ENCODE data around the gene SINHCAF.
"Not testable (repeated sequence)": the region's sequence is repeated elsewhere in the genome, so short reads cannot be mapped to it uniquely, and the experiment has no call there.

DNA sequence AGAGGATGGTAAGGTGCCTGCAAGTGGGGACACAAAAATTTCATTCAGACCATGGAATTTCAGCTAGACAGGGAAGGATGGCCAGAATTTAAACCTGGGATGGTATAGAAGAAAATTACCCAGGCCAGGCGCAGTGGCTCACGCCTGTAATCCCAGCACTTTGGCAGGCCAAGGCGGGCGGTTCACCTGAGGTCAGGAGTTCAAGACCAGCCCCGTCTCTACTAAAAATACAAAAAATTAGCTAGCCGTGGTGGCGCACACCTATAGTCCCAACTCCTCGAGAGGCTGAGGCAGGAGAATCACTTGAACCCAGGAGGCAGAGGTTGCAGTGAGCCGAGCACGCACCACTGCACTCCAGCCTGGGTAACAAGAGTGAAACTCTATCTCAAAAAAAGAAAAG lies 87.6 kb downstream of the SINHCAF start:
- TF ChIP-seq, protein P1, sequence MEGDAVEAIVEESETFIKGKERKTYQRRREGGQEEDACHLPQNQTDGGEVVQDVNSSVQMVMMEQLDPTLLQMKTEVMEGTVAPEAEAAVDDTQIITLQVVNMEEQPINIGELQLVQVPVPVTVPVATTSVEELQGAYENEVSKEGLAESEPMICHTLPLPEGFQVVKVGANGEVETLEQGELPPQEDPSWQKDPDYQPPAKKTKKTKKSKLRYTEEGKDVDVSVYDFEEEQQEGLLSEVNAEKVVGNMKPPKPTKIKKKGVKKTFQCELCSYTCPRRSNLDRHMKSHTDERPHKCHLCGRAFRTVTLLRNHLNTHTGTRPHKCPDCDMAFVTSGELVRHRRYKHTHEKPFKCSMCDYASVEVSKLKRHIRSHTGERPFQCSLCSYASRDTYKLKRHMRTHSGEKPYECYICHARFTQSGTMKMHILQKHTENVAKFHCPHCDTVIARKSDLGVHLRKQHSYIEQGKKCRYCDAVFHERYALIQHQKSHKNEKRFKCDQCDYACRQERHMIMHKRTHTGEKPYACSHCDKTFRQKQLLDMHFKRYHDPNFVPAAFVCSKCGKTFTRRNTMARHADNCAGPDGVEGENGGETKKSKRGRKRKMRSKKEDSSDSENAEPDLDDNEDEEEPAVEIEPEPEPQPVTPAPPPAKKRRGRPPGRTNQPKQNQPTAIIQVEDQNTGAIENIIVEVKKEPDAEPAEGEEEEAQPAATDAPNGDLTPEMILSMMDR (IDR thresholded peaks at IDR 0.05; ENCODE audit: low read depth, low read length, missing input control), result not testable (repeated sequence)
- TF ChIP-seq JUND (IDR thresholded peaks at IDR 0.05), result not testable (repeated sequence)

Data from liver (tissue), 3 donors.